ENCODE results near the gene CDK5R2.

The CDK5R2 gene

DNA sequence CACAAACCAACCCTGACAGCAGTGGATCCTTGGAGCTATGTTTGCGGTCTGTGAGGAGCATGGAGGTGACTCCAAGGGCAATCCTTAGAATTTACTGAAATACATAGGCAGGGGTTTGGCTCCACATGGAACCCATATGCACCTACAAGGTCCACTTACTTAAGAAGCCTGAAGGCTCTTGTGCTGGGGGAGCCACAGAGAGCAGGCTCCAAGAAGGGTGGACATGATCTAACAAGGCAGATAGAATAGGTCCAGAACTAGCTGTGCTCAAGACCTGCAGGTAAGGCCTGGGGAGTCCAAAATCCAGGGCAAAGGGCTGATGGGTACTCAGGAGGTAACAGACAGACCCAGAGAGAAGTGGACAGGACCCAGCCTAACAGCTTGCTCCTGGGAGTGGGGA is 1.2 kb upstream of the CDK5R2 start:
- TF ChIP-seq CTCF (IDR thresholded peaks at IDR 0.05): no peak

DNA sequence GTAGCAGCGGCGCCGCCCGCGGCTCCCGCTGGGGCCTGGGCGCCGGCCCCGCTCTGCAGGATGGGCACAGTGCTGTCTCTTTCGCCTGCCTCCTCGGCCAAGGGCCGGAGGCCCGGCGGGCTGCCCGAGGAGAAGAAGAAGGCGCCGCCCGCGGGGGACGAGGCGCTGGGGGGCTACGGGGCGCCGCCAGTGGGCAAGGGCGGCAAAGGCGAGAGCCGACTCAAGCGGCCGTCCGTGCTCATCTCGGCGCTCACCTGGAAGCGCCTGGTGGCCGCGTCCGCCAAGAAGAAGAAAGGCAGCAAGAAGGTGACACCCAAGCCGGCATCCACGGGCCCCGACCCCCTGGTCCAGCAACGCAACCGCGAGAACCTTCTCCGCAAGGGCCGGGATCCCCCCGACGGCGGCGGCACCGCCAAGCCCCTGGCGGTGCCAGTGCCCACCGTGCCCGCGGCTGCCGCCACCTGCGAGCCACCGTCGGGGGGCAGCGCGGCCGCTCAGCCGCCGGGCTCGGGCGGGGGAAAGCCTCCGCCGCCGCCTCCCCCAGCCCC is 369 bp downstream of the CDK5R2 start:
- no peak for TF ChIP-seq CTCF (IDR thresholded peaks at IDR 0.05)

DNA sequence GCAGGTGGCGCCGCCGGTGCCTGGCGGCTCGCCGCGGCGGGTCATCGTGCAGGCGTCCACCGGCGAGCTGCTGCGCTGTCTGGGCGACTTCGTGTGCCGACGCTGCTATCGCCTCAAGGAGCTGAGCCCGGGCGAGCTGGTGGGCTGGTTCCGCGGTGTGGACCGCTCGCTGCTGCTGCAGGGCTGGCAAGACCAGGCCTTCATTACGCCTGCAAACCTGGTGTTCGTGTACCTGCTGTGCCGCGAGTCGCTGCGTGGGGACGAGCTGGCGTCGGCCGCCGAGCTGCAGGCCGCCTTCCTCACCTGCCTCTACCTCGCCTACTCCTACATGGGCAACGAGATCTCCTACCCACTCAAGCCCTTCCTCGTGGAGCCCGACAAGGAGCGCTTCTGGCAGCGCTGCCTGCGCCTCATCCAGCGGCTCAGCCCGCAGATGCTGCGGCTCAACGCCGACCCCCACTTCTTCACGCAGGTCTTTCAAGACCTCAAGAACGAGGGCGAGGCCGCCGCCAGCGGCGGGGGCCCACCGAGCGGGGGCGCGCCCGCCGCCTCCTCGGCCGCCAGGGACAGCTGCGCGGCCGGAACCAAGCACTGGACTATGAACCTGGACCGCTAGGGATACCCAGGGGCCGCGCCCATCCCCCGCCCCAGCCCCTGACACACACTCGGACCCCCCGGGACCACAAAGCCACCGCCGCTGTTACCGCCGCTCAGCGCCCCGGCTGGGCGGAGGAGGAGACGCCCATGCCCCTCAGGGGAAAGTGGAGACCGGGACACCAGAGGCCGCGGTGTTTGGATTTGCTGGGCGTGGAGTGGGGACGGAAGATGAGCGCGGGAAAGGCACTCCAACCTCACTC is 1.1 kb downstream of the CDK5R2 start:
- no peak for TF ChIP-seq CTCF (IDR thresholded peaks at IDR 0.05)

GRCh38 chr2:218961229-218961628 is 1.8 kb downstream of the CDK5R2 start:
- TF ChIP-seq CTCF (IDR thresholded peaks at IDR 0.05): no peak

DNA sequence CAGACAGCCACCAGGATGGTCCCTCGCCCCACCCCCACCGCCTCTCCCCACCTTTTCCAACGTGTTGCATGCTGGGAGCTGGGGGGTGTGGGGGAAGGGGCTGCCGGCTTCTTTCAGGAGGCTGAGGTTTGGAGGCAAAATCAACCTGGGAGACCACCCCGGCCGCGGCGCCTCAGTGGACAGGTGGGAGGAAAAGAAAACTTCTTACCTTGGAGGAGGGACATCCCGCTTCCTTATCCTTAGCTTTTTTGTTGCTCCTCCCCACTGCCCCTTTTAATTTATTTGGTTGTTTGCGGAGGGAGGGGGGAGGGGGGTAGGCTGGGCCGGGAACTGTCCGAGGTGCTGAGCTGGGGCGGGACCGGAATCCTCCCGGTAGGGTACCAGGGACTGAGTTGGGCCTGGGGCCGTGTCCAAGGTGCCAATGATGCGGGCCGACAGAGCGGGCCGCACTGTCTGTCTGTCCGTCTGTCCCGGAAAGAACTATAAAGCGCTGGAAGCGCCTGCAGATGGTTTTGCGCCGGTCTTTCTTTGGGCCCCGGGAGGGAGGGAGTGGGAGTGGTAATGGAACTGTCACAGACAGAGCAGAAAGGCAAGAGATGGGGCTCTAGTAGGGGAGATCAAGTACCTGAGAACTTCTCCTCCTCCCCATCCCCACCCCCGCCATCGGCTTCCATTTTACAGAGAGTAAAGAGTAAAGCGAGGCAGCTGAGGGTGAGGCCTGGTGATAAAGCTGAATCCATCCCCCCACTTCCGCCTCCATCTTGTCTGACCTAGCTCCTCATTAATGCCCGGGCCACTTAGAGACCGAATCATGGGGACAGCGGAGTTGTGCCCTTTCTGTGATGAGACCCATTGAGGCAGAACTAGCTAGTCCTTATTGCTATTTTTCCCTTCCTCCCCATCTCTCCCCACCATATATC is 2.4 kb downstream of the CDK5R2 start:
- no peak for TF ChIP-seq CTCF (IDR thresholded peaks at IDR 0.05)

GRCh38 chr2:218962859-218963492 is 3.5 kb downstream of the CDK5R2 start:
- TF ChIP-seq CTCF (IDR thresholded peaks at IDR 0.05): no peak

GRCh38 chr2:218963601-218964000 is 4.1 kb downstream of the CDK5R2 start:
- TF ChIP-seq CTCF (IDR thresholded peaks at IDR 0.05): no peak
